ENCODE measurements around the gene EPHX1.
A peak's percentile ranks its signal among the peaks of the same experiment; 100 is the strongest.

Gene EPHX1

GRCh38 chr1:225881081-225881958 is 71.4 kb downstream of the EPHX1 start:
- DNase-seq (ENCODE audit: low read depth), result peak; percentile 30
- no peak for TF ChIP-seq CTCF (conservative IDR thresholded peaks at IDR 0.05; ENCODE audit: control insufficient read depth, insufficient read depth, low read depth, low read length)
- peak overlapping the region; percentile 92 for H3K4me3 ChIP-seq (ENCODE audit: control insufficient read depth, low read depth, low read length)

GRCh38 chr1:225881959-225882693 is 72.2 kb downstream of the EPHX1 start, which contains the start of gene TMEM63A:
Gene TMEM63A, minus strand, starts transcription at chr1:225882380. Its CDS starts 4,800 bp downstream, at chr1:225877580.
- TF ChIP-seq CTCF (conservative IDR thresholded peaks at IDR 0.05; ENCODE audit: control insufficient read depth, insufficient read depth, low read depth, low read length), result no peak
- DNase-seq (ENCODE audit: low read depth), result peak; percentile 76

GRCh38 chr1:225882694-225883615 is 73.0 kb downstream of the EPHX1 start:
- peak; percentile 38 for DNase-seq (ENCODE audit: low read depth)
- TF ChIP-seq CTCF (conservative IDR thresholded peaks at IDR 0.05; ENCODE audit: control insufficient read depth, insufficient read depth, low read depth, low read length), result no peak
- H3K4me3 ChIP-seq (ENCODE audit: control insufficient read depth, low read depth, low read length), result peak overlapping the region; percentile 92

More at GRCh38 chr1:225881959-225882693, 72.2 kb downstream of the EPHX1 start, which contains the start of gene TMEM63A:
- H3K4me3 ChIP-seq (ENCODE audit: control insufficient read depth, low read depth, low read length), result peak within 1 kb of the TSS; percentile 92

- H3K4me3 ChIP-seq (ENCODE audit: control insufficient read depth, low read depth, low read length), result no peak overlapping the region
- DNase-seq (ENCODE audit: low read depth), result no peak
- no peak for TF ChIP-seq CTCF (conservative IDR thresholded peaks at IDR 0.05; ENCODE audit: control insufficient read depth, insufficient read depth, low read depth, low read length)
Observed at GRCh38 chr1:225883616-225884265, 73.8 kb downstream of the EPHX1 start.

GRCh38 chr1:225885336-225885735 is 75.4 kb downstream of the EPHX1 start:
- H3K4me3 ChIP-seq (ENCODE audit: control insufficient read depth, low read depth, low read length), result no peak overlapping the region
- TF ChIP-seq CTCF (conservative IDR thresholded peaks at IDR 0.05; ENCODE audit: control insufficient read depth, insufficient read depth, low read depth, low read length), result no peak
- DNase-seq (ENCODE audit: low read depth), result no peak

Data from fibroblast of mammary gland (primary cell).